HCT116 (cell line): Measurements from ENCODE around the gene NRXN2. TPM values are rescaled to one million over a fixed set of nuclear protein-coding genes. Genes with fewer than 3 reads are reported as not detected.

Experiments
- ATAC-seq: fragments of 200-7000 bp; cut with Tn5 transposase; 2 replicates; pipeline ENCODE4 v1.9.1; 2020; ENCODE audit warnings: mild to moderate bottlenecking, moderate library complexity
- BruUV-seq: library from RNA; stranded (reverse); fragments of 400-500 nt; replicated peaks from 2 replicates; lab custom pipeline; 2021; lab: Mats Ljungman, UMichigan
- CTCF ChIA-PET: fragments of 300-600 bp; sonication (Branson Sonifier 250); formaldehyde crosslinking; loops from one replicate; lab custom pipeline; 2021; ENCODE audit warnings: antibody characterized with exemption; lab: Charles Lee
- POLR2A ChIA-PET: fragments of 300-600, 350-600 bp; sonication (Branson Sonifier 250); formaldehyde crosslinking; loops from one replicate; lab custom pipeline; 2021; ENCODE audit warnings: antibody characterized with exemption; lab: Charles Lee
- RAD21 ChIA-PET, 2 experiments: fragments of 300-600 bp; sonication (Branson Sonifier 250); formaldehyde crosslinking; loops; one replicate each; lab custom pipeline; 2023; ENCODE audit warnings: low total read pairs in 2 of 2; ENCODE audit not compliant: uncharacterized antibody in 2 of 2, unreplicated experiment in 2 of 2, low non-redundant PET in 1 of 2; lab: Charles Lee
- DNase-seq: peaks from one replicate; pipeline ENCODE4 v3.0.0-alpha.2; 2010; ENCODE audit warnings: low read depth, low spot score
- H2AFZ ChIP-seq: fragments of 200-600 bp; shearing (Covaris generic), sonication (generic); 2 replicates; pipeline ENCODE4 v1.6.1; 2017; ENCODE audit warnings: low read depth, mixed run types, mixed read lengths, antibody characterized with exemption, low read length; ENCODE audit not compliant: poor library complexity, severe bottlenecking
- H3K27ac ChIP-seq: 2 replicates; pipeline ENCODE4 v1.5.1; 2012; ENCODE audit warnings: low read depth, low read length
- H3K27me3 ChIP-seq: fragments of 200-600 bp; sonication (generic); 2 replicates; pipeline ENCODE4 v1.6.1; 2016; ENCODE audit warnings: mixed run types, low read length, mixed read lengths; ENCODE audit not compliant: insufficient read depth
- H3K36me3 ChIP-seq, 2 experiments: fragments of 200-500 bp in 1 of 2; fragments of 200-600 bp in 1 of 2; sonication (Bioruptor generic) in 1 of 2; sonication (generic) in 1 of 2; 2 replicates each; pipeline versions ENCODE4 v1.5.1 to v1.6.1; 2014 to 2016; ENCODE audit warnings: low read length in 2 of 2, inconsistent platforms in 1 of 2, mixed read lengths in 1 of 2, mixed run types in 1 of 2; ENCODE audit not compliant: insufficient read depth in 2 of 2, control insufficient read depth in 1 of 2
- H3K4me1 ChIP-seq, 2 experiments: fragments of 200-600 bp in 1 of 2; sonication (generic) in 1 of 2; 2 replicates each; pipeline versions ENCODE4 v1.5.1 to v1.6.1; 2012 to 2017; ENCODE audit warnings: low read length in 2 of 2, inconsistent platforms in 1 of 2, mild to moderate bottlenecking in 1 of 2, mixed read lengths in 1 of 2, mixed run types in 1 of 2, moderate library complexity in 1 of 2; ENCODE audit not compliant: insufficient read depth in 2 of 2, control insufficient read depth in 1 of 2
- H3K4me2 ChIP-seq: fragments of 200-600 bp; sonication (generic); 2 replicates; pipeline ENCODE4 v1.6.1; 2017; ENCODE audit warnings: mixed run types, low read length, mixed read lengths
- H3K4me3 ChIP-seq, 2 experiments: fragments of 200-600 bp in 1 of 2; sonication (generic) in 1 of 2; replicated peaks in 1 of 2; 2 replicates each; pipeline ENCODE4 v1.5.1; 2011 to 2016; ENCODE audit warnings: low read length in 2 of 2, control low read depth in 1 of 2, low read depth in 1 of 2, mild to moderate bottlenecking in 1 of 2, mixed read lengths in 1 of 2, mixed run types in 1 of 2
- H3K79me2 ChIP-seq: fragments of 200-600 bp; sonication (generic); 2 replicates; pipeline ENCODE4 v1.6.1; 2017; ENCODE audit warnings: mild to moderate bottlenecking, mixed run types, low read length, moderate library complexity, mixed read lengths; ENCODE audit not compliant: insufficient read depth
- H3K9ac ChIP-seq: fragments of 200-600 bp; sonication (generic); 2 replicates; pipeline ENCODE4 v1.6.1; 2016; ENCODE audit warnings: low read length, mixed read lengths
- H3K9me2 ChIP-seq: fragments of 200-600 bp; sonication (generic), shearing (Covaris generic); 2 replicates; pipeline ENCODE4 v1.6.1; 2017; ENCODE audit warnings: mixed run types, mild to moderate bottlenecking, moderate library complexity; ENCODE audit not compliant: insufficient read depth
- H3K9me3 ChIP-seq, 2 experiments: fragments of 200-500 bp in 1 of 2; fragments of 200-600 bp in 1 of 2; sonication (Bioruptor generic) in 1 of 2; sonication (generic) in 1 of 2; 2 replicates each; pipeline ENCODE4 v1.6.1; 2014 to 2017; ENCODE audit warnings: low read length in 2 of 2, mixed read lengths in 2 of 2, inconsistent platforms in 1 of 2, low read depth in 1 of 2, mild to moderate bottlenecking in 1 of 2, mixed run types in 1 of 2, moderate library complexity in 1 of 2; ENCODE audit not compliant: control insufficient read depth in 1 of 2, insufficient read depth in 1 of 2
- H4K20me1 ChIP-seq: fragments of 200-600 bp; sonication (generic), shearing (Covaris generic); 2 replicates; pipeline ENCODE4 v1.6.1; 2017; ENCODE audit warnings: mixed run types, mild to moderate bottlenecking, moderate library complexity; ENCODE audit not compliant: insufficient read depth
- ATF3 ChIP-seq: IDR thresholded peaks from 2 replicates; pipeline ENCODE4 v1.6.1; 2012
- CBX3 ChIP-seq: IDR thresholded peaks from 2 replicates; pipeline ENCODE4 v1.6.1; 2012; ENCODE audit warnings: low read depth
- CTCF ChIP-seq, 3 experiments: fragments of 200-600 bp in 1 of 3; sonication (generic) in 1 of 3; IDR thresholded peaks in 2 of 3; conservative IDR thresholded peaks in 1 of 3; 2 replicates each; pipeline ENCODE4 v1.5.1; 2012 to 2017; ENCODE audit warnings: low read depth in 2 of 3, low read length in 2 of 3, antibody characterized with exemption in 1 of 3, borderline replicate concordance in 1 of 3, control low read depth in 1 of 3, mild to moderate bottlenecking in 1 of 3, mixed read lengths in 1 of 3, mixed run types in 1 of 3, moderate library complexity in 1 of 3; ENCODE audit not compliant: insufficient read depth in 1 of 3
- ELF1 ChIP-seq: IDR thresholded peaks from 2 replicates; pipeline ENCODE4 v1.6.1; 2012; ENCODE audit warnings: low read depth, borderline replicate concordance
- MAX ChIP-seq: IDR thresholded peaks from 2 replicates; pipeline ENCODE4 v1.6.1; 2012
- POLR2A ChIP-seq: IDR thresholded peaks from 2 replicates; pipeline ENCODE4 v1.7.0; 2011; ENCODE audit warnings: borderline replicate concordance; ENCODE audit not compliant: insufficient read depth, insufficient read length; ENCODE audit errors: extremely low read depth
- POLR2AphosphoS5 ChIP-seq: IDR thresholded peaks from 2 replicates; pipeline ENCODE4 v1.6.1; 2011; ENCODE audit warnings: mild to moderate bottlenecking, low read depth, low read length, moderate library complexity
- RAD21 ChIP-seq: IDR thresholded peaks from 2 replicates; pipeline ENCODE4 v1.6.1; 2012; ENCODE audit warnings: low read depth, mild to moderate bottlenecking
- REST ChIP-seq: IDR thresholded peaks from 2 replicates; pipeline ENCODE4 v1.6.1; 2012; ENCODE audit warnings: low read depth
- SP1 ChIP-seq: IDR thresholded peaks from 2 replicates; pipeline ENCODE4 v1.6.1; 2012; ENCODE audit warnings: low read depth
- SRF ChIP-seq: IDR thresholded peaks from 2 replicates; pipeline ENCODE4 v1.6.1; 2012; ENCODE audit warnings: low read depth
- TCF7L2 ChIP-seq: IDR thresholded peaks from 2 replicates; pipeline ENCODE4 v1.7.0; 2011; ENCODE audit warnings: borderline replicate concordance, inconsistent platforms; ENCODE audit not compliant: insufficient read depth, insufficient read length; ENCODE audit errors: extremely low read depth
- YY1 ChIP-seq: IDR thresholded peaks from 2 replicates; pipeline ENCODE4 v1.6.1; 2011; ENCODE audit warnings: low read length, low read depth, moderate library complexity, mild to moderate bottlenecking; ENCODE audit not compliant: insufficient replicate concordance; ENCODE audit errors: extremely low read depth
- ZFX ChIP-seq: fragments of 450-650 bp; IDR thresholded peaks from 2 replicates; pipeline ENCODE4 v1.6.1; 2017
- ZNF274 ChIP-seq: fragments of 200-500 bp; sonication (Bioruptor generic); IDR thresholded peaks from 2 replicates; pipeline ENCODE4 v1.6.1; 2014; ENCODE audit warnings: mild to moderate bottlenecking, low read depth, low read length, inconsistent platforms
- intact Hi-C: fragments of 100-400 bp; cut with micrococcal nuclease; formaldehyde crosslinking; loops from 2 replicates; pipeline ENCODE4 v1.10.0; 2022
- total RNA-seq: library from RNA; stranded (reverse); gene quantifications from one replicate; pipeline ENCODE4 v1.2.1, GENCODE V29; 2021; ENCODE audit not compliant: unreplicated experiment

NRXN2 gene
- total RNA-seq, 1 experiment from 2014 or later: 1.5 TPM

GRCh38 chr11:64585150-64585549, 137.8 kb downstream of the NRXN2 start:
- H3K9me3 ChIP-seq: no peaks in the 10 kb centered on the region
- H2AFZ ChIP-seq: no peak overlapping the region
- TF ChIP-seq RAD21: no peak
- no peak for TF ChIP-seq MAX
- no peak for TF ChIP-seq TCF7L2
- no peak for TF ChIP-seq CTCF (IDR thresholded peaks at IDR 0.05 in 2 of 3, conservative IDR thresholded peaks at IDR 0.05 in 1 of 3; ENCODE audit: borderline replicate concordance in 1 of 3, insufficient read depth in 1 of 3, low read depth in 2 of 3, low read length in 2 of 3)
- TF ChIP-seq ZNF274: no peak
- no peak for TF ChIP-seq POLR2A
- TF ChIP-seq ZFX: no peak
- no peak for TF ChIP-seq SRF
- no peak for TF ChIP-seq ELF1
- no peak for TF ChIP-seq POLR2AphosphoS5
- TF ChIP-seq CBX3: no peak
- TF ChIP-seq ATF3: no peak
- TF ChIP-seq REST: no peak
- TF ChIP-seq SP1: no peak
- TF ChIP-seq YY1: no peak
- ChIA-PET POLR2A (no interaction called here), RAD21 (no interaction called here), CTCF (no interaction called here)
- DNase-seq (no peak), ATAC-seq (no peak)
- BruUV-seq: no TSS peak
- no peaks in the 10 kb centered on the region for H3K36me3 ChIP-seq
- no peaks in the 10 kb centered on the region for H3K79me2 ChIP-seq
- H4K20me1 ChIP-seq: no peaks in the 10 kb centered on the region
- no peaks in the 10 kb centered on the region for H3K9me2 ChIP-seq
- H3K27ac ChIP-seq: no peak overlapping the region
- intact Hi-C loops: no loop called here
- H3K4me3 ChIP-seq: no peak overlapping the region
- H3K9ac ChIP-seq: no peak overlapping the region
- peaks cover 0 to 10% of the 10 kb centered on the region in 2 experiments; a peak in 1 of 4 replicates for H3K4me1 ChIP-seq
- H3K27me3 ChIP-seq: no peaks in the 10 kb centered on the region
- no peak overlapping the region for H3K4me2 ChIP-seq
